ENCODE data around the gene SETBP1. TPM values are rescaled to one million over a fixed set of nuclear protein-coding genes. Genes with fewer than 3 reads are reported as not detected.

The SETBP1 gene
- total RNA-seq, 1 donor from 2014 or later = 131 TPM

DNA sequence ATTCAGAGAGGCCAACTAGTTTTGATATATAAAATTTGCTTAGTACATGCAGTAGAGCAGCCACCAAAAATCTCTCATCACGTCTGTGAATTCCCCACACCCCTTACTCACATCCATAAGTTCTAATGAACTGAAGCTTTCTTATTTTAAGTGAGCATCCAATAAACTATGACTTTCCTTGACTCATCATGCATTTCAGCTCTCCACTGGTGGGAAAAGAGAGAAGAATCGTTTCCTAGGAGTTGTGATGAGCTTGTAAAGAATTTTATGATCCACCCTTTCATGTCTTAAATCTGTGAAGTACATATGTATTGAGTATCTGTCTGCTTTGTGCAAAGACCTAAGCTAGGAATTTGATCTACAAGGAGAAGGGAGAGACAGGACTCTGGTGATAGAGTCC, 428.6 kb downstream of the SETBP1 start:
- Mint-ChIP-seq H3K36me3 (ENCODE audit: low read depth, unreplicated experiment) (no peaks in the 10 kb centered on the region), H3K27me3 (ENCODE audit: unreplicated experiment) (peaks cover 3% of the 10 kb centered on the region), H3K27ac (ENCODE audit: unreplicated experiment) (no peak overlapping the region), H3K4me3 (ENCODE audit: unreplicated experiment) (no peak overlapping the region), H3K9me3 (ENCODE audit: unreplicated experiment) (no peaks in the 10 kb centered on the region), H3K4me1 (ENCODE audit: unreplicated experiment) (no peaks in the 10 kb centered on the region)
- no peak for DNase-seq (ENCODE audit: low spot score)
- TF ChIP-seq, protein P1, sequence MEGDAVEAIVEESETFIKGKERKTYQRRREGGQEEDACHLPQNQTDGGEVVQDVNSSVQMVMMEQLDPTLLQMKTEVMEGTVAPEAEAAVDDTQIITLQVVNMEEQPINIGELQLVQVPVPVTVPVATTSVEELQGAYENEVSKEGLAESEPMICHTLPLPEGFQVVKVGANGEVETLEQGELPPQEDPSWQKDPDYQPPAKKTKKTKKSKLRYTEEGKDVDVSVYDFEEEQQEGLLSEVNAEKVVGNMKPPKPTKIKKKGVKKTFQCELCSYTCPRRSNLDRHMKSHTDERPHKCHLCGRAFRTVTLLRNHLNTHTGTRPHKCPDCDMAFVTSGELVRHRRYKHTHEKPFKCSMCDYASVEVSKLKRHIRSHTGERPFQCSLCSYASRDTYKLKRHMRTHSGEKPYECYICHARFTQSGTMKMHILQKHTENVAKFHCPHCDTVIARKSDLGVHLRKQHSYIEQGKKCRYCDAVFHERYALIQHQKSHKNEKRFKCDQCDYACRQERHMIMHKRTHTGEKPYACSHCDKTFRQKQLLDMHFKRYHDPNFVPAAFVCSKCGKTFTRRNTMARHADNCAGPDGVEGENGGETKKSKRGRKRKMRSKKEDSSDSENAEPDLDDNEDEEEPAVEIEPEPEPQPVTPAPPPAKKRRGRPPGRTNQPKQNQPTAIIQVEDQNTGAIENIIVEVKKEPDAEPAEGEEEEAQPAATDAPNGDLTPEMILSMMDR (IDR thresholded peaks at IDR 0.05; ENCODE audit: unreplicated experiment) = no peak

DNA sequence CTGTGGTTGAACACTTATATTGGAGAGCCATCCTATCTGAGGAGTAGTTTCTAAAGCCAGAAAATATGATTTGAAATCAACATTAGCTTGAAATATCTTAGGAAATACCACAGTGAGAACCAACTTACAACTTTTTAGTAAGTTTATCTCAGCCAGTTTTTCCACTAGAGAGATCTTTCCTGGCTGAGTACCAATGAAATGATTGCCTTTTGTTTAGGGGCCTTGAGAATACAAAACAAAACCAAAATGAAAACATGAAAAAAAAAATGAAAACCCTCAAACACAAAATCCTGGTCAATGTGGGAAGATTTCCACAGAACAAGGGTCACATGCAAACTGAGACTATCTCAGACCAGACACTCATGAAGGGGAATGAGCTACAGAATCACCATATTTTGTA, 429.0 kb downstream of the SETBP1 start:
- Mint-ChIP-seq H3K27me3 (ENCODE audit: unreplicated experiment) (peaks cover 2% of the 10 kb centered on the region), H3K9me3 (ENCODE audit: unreplicated experiment) (no peaks in the 10 kb centered on the region), H3K36me3 (ENCODE audit: low read depth, unreplicated experiment) (no peaks in the 10 kb centered on the region), H3K4me3 (ENCODE audit: unreplicated experiment) (no peak overlapping the region), H3K4me1 (ENCODE audit: unreplicated experiment) (no peaks in the 10 kb centered on the region), H3K27ac (ENCODE audit: unreplicated experiment) (no peak overlapping the region)
- TF ChIP-seq, protein P1 (IDR thresholded peaks at IDR 0.05; ENCODE audit: unreplicated experiment) = no peak
- DNase-seq (ENCODE audit: low spot score) = no peak

DNA sequence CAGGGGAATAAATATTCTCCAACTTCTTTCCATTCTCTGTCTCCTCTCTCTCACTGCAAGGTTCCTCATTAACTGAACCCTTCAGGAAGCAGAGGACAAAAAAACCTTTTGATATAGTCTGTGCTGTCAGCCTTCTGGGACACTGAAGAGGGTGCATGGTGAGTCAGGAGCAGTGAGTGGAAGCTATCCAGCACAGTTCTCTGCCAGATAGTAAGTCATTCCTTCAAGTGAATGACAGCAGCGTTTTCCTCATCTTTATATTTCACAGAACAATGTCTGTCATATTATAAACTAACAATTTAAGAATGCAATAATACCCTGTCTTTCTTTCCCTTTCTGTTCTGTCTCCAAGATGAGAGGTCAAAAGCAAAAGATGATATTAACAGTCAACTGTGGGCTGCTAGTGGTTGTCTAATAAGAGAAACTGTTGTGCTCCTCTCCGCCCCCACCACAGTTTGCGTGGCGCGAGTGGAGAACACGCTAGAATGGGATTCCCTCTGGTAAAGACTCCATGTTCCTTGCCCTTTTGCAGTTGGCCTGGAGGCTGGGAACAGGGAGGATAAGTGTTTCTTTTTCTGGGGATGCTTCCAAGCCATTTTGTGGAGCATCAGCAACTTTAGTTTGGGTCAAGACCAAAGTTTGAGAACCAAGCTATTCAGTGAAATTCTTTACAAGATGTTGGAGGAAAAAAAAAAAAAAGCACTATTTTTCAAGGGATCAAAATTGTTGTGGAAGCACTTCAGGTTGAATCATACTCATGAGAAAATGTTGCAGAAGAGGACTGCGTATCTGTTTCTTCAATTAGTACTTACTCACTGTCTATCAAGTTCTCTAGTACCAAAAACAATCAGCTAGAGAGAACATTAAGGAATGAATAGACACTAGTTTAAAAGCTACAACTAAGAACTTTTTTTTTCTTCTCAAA, 430.2 kb downstream of the SETBP1 start:
- Mint-ChIP-seq H3K4me3 (ENCODE audit: unreplicated experiment) (no peak overlapping the region), H3K9me3 (ENCODE audit: unreplicated experiment) (no peaks in the 10 kb centered on the region), H3K36me3 (ENCODE audit: low read depth, unreplicated experiment) (no peaks in the 10 kb centered on the region), H3K27ac (ENCODE audit: unreplicated experiment) (no peak overlapping the region), H3K27me3 (ENCODE audit: unreplicated experiment) (no peaks in the 10 kb centered on the region), H3K4me1 (ENCODE audit: unreplicated experiment) (no peaks in the 10 kb centered on the region)
- TF ChIP-seq, protein P1 (IDR thresholded peaks at IDR 0.05; ENCODE audit: unreplicated experiment) = no peak
- DNase-seq (ENCODE audit: low spot score) = no peak

DNA sequence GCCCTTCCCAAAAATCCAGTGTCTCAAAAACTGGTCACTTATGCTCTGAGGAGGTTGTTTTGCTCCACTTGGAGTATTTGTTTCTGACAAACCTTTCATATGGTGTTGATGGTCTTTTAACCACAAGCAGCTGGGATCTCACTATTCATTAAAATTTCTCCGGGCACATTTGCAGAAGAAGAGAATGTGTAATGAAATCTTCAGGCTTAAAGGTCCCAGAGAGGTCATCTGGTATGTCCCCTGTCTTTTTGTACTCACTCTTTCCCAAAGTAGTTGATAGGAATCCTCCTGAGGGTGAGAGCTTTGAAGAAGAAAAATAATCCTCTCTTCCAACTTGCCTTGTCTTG, 430.8 kb downstream of the SETBP1 start:
- H3K36me3 Mint-ChIP-seq (ENCODE audit: low read depth, unreplicated experiment) = no peaks in the 10 kb centered on the region
- no peaks in the 10 kb centered on the region for H3K27me3 Mint-ChIP-seq (ENCODE audit: unreplicated experiment)
- H3K4me1 Mint-ChIP-seq (ENCODE audit: unreplicated experiment) = no peaks in the 10 kb centered on the region
- no peak for DNase-seq (ENCODE audit: low spot score)
- no peaks in the 10 kb centered on the region for H3K9me3 Mint-ChIP-seq (ENCODE audit: unreplicated experiment)
- TF ChIP-seq, protein P1 (IDR thresholded peaks at IDR 0.05; ENCODE audit: unreplicated experiment) = no peak
- no peak overlapping the region for H3K27ac Mint-ChIP-seq (ENCODE audit: unreplicated experiment)
- H3K4me3 Mint-ChIP-seq (ENCODE audit: unreplicated experiment) = no peak overlapping the region

DNA sequence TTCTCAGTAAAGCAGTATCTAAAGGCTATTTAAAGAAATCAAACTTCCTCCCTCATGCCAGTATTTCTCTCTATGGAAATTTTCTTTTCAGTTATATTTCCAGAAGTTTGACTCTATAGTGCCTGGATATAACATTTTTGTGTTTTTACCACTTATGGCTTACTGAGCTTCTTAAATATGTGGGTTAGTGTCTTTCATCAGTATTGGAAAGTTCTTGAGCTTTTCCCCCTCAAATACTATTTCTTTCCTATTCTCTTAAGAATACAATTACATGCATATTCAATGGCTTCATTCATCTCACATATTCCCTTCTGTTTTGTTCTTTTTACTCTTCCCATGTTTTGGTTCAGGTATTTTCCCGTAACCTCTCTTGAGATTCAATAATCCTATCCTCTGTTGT, 432.0 kb downstream of the SETBP1 start:
- TF ChIP-seq, protein P1 (IDR thresholded peaks at IDR 0.05; ENCODE audit: unreplicated experiment) = no peak
- no peaks in the 10 kb centered on the region for H3K4me1 Mint-ChIP-seq (ENCODE audit: unreplicated experiment)
- no peak for DNase-seq (ENCODE audit: low spot score)
- H3K9me3 Mint-ChIP-seq (ENCODE audit: unreplicated experiment) = no peaks in the 10 kb centered on the region
- no peaks in the 10 kb centered on the region for H3K27me3 Mint-ChIP-seq (ENCODE audit: unreplicated experiment)
- H3K36me3 Mint-ChIP-seq (ENCODE audit: low read depth, unreplicated experiment) = no peaks in the 10 kb centered on the region
- no peak overlapping the region for H3K4me3 Mint-ChIP-seq (ENCODE audit: unreplicated experiment)
- H3K27ac Mint-ChIP-seq (ENCODE audit: unreplicated experiment) = no peak overlapping the region

Measured in endothelial cell (in vitro differentiated cells).